Measurements from ENCODE around the gene ITPK1.
"Not testable (repeated sequence)": the region's sequence is repeated elsewhere in the genome, so short reads cannot be mapped to it uniquely, and the experiment has no call there.

Gene ITPK1

DNA sequence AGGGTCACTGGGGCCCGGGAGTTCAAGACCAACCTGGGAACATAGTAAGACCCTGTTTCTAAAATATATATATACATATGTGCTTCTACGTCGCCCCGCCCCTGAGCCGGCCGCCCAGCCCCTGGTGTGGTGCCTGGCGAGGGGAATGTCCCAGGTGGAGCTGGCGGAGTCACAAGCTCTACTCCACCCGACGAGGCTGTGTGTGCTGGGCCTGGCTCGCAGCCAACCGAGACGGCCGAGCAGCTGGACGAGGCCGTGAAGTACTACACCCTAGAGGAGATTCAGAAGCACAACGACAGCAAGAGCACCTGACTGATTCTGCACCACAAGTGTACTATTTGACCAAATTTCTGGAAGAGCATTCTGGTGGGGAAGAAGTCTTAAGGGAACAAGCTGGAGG, 22.1 kb upstream of the ITPK1 start:
- ATAC-seq, result no peak
- Mint-ChIP-seq H3K4me3 (no peak overlapping the region), H3K36me3 (no peaks in the 10 kb centered on the region), H3K27ac (no peak overlapping the region), H3K9me3 (no peaks in the 10 kb centered on the region), H3K4me1 (peaks cover 7% of the 10 kb centered on the region), H3K27me3 (no peaks in the 10 kb centered on the region)

- not testable (repeated sequence) for ATAC-seq, H3K36me3 Mint-ChIP-seq, H3K9me3 Mint-ChIP-seq, H3K27me3 Mint-ChIP-seq, H3K4me3 Mint-ChIP-seq, H3K27ac Mint-ChIP-seq
- H3K4me1 Mint-ChIP-seq, result peaks cover 12% of the 10 kb centered on the region
Observed at GRCh38 chr14:93136508-93136907, 20.8 kb upstream of the ITPK1 start.

GRCh38 chr14:93136009-93136408, 20.3 kb upstream of the ITPK1 start:
- Mint-ChIP-seq H3K36me3 (no peaks in the 10 kb centered on the region), H3K4me1 (peaks cover 12% of the 10 kb centered on the region), H3K27ac (no peak overlapping the region)

DNA sequence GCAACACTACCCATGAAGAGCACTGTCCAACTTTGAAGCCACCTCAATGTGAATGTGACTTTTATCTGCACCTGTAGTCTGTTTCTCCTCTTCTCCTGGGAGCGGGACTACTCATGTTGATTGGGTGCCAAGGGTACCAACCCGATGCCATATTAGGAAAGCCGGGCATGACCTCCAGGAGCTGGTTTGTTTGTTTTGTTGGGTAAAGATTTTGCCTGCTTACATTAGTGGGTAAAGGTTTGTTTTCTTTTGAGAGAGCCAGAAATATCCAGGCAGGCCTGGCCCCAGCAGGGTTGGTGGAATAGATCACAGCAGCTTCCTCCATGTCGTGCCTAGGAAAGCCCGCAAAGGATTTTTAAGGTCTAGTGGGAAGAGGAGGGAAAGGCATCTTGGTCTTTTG, 19.7 kb upstream of the ITPK1 start:
- no peaks in the 10 kb centered on the region for H3K27me3 Mint-ChIP-seq
- no peak overlapping the region for H3K27ac Mint-ChIP-seq
- H3K4me1 Mint-ChIP-seq, result peaks cover 12% of the 10 kb centered on the region
- no peak overlapping the region for H3K4me3 Mint-ChIP-seq
- H3K9me3 Mint-ChIP-seq, result no peaks in the 10 kb centered on the region
- ATAC-seq, result no peak
- no peaks in the 10 kb centered on the region for H3K36me3 Mint-ChIP-seq

More at GRCh38 chr14:93136009-93136408, 20.3 kb upstream of the ITPK1 start:
- H3K9me3 Mint-ChIP-seq, result no peaks in the 10 kb centered on the region
- no peak overlapping the region for H3K4me3 Mint-ChIP-seq
- ATAC-seq, result no peak
- no peaks in the 10 kb centered on the region for H3K27me3 Mint-ChIP-seq

- no peaks in the 10 kb centered on the region for H3K36me3 Mint-ChIP-seq
- ATAC-seq, result no peak
- H3K9me3 Mint-ChIP-seq, result no peaks in the 10 kb centered on the region
- H3K4me3 Mint-ChIP-seq, result no peak overlapping the region
- peaks cover 5% of the 10 kb centered on the region for H3K4me1 Mint-ChIP-seq
- no peak overlapping the region for H3K27ac Mint-ChIP-seq
- H3K27me3 Mint-ChIP-seq, result no peaks in the 10 kb centered on the region
Observed at GRCh38 chr14:93133464-93133863, 17.7 kb upstream of the ITPK1 start.

- no peaks in the 10 kb centered on the region for H3K36me3 Mint-ChIP-seq
- peak overlapping the region; percentile 46 for H3K27ac Mint-ChIP-seq
- peaks cover 5% of the 10 kb centered on the region for H3K4me1 Mint-ChIP-seq
- H3K4me3 Mint-ChIP-seq, result no peak overlapping the region
- H3K27me3 Mint-ChIP-seq, result no peaks in the 10 kb centered on the region
- no peaks in the 10 kb centered on the region for H3K9me3 Mint-ChIP-seq
- peak; percentile 51 for ATAC-seq
Observed at GRCh38 chr14:93132472-93133065, 16.8 kb upstream of the ITPK1 start.

DNA sequence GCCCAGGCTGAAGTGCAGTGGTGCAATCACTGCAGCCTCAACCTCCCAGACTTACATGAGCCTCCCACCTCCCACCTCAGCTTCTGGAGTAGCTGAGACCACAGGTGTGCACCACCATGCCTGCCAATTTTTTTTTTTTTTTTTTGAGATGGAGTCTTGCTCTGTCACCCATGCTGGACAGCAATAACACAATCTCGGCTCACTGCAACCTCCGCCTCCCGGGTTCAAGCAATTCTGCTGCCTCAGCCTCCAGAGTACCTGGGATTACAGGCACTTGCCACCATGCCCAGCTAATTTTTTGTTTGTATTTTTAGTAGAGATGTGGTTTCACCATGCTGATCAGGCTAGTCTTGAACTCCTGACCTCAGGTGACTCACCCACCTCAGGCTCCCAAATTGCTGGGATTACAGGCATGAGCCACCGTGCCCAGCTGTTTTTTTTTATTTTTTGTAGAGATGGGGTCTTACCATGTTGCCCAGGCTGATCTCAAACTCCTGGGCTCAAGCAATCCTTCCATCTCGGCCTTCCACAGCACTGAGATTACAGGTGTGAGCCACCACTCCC, 15.6 kb upstream of the ITPK1 start:
- H3K4me3 Mint-ChIP-seq, ATAC-seq, H3K4me1 Mint-ChIP-seq, H3K27ac Mint-ChIP-seq, H3K9me3 Mint-ChIP-seq, H3K27me3 Mint-ChIP-seq, H3K36me3 Mint-ChIP-seq: not testable (repeated sequence)

DNA sequence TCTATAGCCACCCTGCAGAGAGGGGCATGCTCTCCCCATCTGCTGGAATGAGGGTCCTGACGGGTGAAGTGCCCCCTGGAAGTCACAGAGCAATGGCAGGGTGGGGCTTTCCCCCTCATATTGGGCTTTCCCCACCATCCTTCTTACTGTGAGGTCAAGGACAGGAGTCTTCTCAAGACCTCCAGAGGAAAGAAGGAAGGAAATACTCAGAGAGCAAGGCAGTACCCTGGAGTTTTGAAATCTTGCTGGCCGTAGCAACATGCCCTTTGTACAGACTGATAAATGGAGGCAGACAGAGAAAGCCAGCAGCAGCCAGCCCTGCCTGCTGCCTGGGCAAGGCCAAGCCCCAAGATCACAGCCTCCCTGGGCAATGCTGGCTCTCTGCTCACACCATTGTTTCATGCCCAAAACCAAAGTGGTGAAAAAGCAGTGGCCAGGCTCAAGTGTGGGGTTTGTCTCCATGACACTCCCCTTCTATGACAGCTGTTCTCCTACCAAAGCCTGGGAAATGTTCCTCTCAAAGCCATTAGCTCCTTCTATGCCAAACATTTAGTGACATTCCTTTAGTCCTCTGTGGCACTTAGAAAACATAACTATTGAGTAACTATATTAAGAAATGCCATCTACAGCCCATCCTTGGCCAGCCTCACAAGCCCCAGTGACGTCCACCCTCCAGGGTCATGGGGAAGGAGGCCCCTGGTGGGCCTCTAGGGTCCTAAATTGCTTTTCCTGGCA, 13.2 kb upstream of the ITPK1 start:
- Mint-ChIP-seq H3K9me3 (peaks cover 2% of the 10 kb centered on the region), H3K4me1 (peaks cover 5% of the 10 kb centered on the region)
- ATAC-seq, result no peak

GRCh38 chr14:93126111-93126510, 10.4 kb upstream of the ITPK1 start:
- H3K4me1 Mint-ChIP-seq, result no peaks in the 10 kb centered on the region
- no peak for ATAC-seq
- H3K9me3 Mint-ChIP-seq, result peaks cover 2% of the 10 kb centered on the region
- no peak overlapping the region for H3K4me3 Mint-ChIP-seq
- no peaks in the 10 kb centered on the region for H3K36me3 Mint-ChIP-seq
- H3K27ac Mint-ChIP-seq, result no peak overlapping the region
- no peaks in the 10 kb centered on the region for H3K27me3 Mint-ChIP-seq

More for the DNA sequence above, 13.2 kb upstream of the ITPK1 start:
- H3K4me3 Mint-ChIP-seq, result no peak overlapping the region
- H3K27me3 Mint-ChIP-seq, result no peaks in the 10 kb centered on the region
- H3K27ac Mint-ChIP-seq, result no peak overlapping the region
- H3K36me3 Mint-ChIP-seq, result no peaks in the 10 kb centered on the region

- ATAC-seq, result no peak
Observed at GRCh38 chr14:93122826-93123225, 7.1 kb upstream of the ITPK1 start.

GRCh38 chr14:93121030-93121834, 5.5 kb upstream of the ITPK1 start:
- H3K4me3 Mint-ChIP-seq, result no peak overlapping the region

More at GRCh38 chr14:93122826-93123225, 7.1 kb upstream of the ITPK1 start:
- Mint-ChIP-seq H3K36me3 (no peaks in the 10 kb centered on the region), H3K4me3 (no peak overlapping the region), H3K27me3 (no peaks in the 10 kb centered on the region), H3K4me1 (peaks cover 6% of the 10 kb centered on the region), H3K9me3 (peaks cover 2% of the 10 kb centered on the region), H3K27ac (no peak overlapping the region)

GRCh38 chr14:93120517-93120916, 4.8 kb upstream of the ITPK1 start:
- Mint-ChIP-seq H3K4me3 (no peak overlapping the region), H3K27ac (no peak overlapping the region), H3K9me3 (peaks cover 2% of the 10 kb centered on the region), H3K36me3 (no peaks in the 10 kb centered on the region), H3K27me3 (no peaks in the 10 kb centered on the region), H3K4me1 (peaks cover 13% of the 10 kb centered on the region)
- ATAC-seq, result no peak

More at GRCh38 chr14:93121030-93121834, 5.5 kb upstream of the ITPK1 start:
- Mint-ChIP-seq H3K9me3 (peaks cover 2% of the 10 kb centered on the region), H3K27ac (peak overlapping the region; percentile 4), H3K36me3 (no peaks in the 10 kb centered on the region), H3K4me1 (peaks cover 11% of the 10 kb centered on the region), H3K27me3 (no peaks in the 10 kb centered on the region)
- ATAC-seq, result no peak

GRCh38 chr14:93116676-93117200, 1.0 kb upstream of the ITPK1 start:
- Mint-ChIP-seq H3K27me3 (no peaks in the 10 kb centered on the region), H3K36me3 (peaks cover 8% of the 10 kb centered on the region), H3K4me1 (peaks cover 38% of the 10 kb centered on the region), H3K27ac (peak overlapping the region; percentile 90), H3K9me3 (no peaks in the 10 kb centered on the region), H3K4me3 (peak overlapping the region; percentile 77)
- ATAC-seq, result no peak

DNA sequence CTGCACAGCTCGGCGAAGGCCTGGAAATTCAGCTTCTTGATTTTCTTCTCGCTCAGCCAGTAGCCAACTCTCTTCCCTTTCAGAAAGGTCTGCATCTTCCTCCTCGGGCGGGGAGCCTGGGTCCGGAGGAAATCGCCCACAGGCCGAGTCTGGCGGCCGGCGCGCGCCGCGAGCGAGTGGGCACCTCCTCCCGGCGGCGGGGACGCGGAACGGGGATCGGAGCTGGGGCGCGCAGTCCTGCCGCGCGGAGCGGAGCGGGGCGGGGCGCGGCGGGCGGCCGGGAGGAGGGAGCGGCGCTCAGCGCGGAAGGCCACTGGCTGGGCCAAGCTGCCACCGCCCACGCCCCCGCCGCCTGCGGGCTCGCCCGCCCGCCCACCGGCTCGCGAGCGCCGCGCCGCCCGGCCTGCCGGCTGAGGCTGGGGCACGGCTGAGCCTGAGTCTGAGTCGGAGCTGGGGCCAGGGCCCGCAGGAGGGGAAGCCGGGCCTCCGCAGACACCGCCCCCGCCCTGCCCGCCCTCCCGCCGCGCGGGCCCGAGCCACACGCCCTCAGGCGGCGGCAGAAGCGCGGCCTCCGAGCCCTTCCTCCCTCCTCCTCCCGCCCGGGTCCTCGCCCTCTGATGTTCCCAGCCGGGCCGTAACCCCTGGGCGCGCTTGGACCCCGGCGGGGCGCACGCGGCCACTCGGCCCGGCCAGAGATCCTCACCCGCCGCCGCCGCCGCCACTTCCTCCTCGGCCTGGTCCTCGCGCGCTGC, 480 bp downstream of the ITPK1 start:
- ATAC-seq, result peak; percentile 93
- Mint-ChIP-seq H3K9me3 (no peaks in the 10 kb centered on the region), H3K4me1 (peaks cover 47% of the 10 kb centered on the region), H3K27ac (peak overlapping the region; percentile 90), H3K36me3 (peaks cover 8% of the 10 kb centered on the region), H3K27me3 (no peaks in the 10 kb centered on the region), H3K4me3 (peak overlapping the region; percentile 90)
